NCI-H2029 treated with DMSO at 0.1 percent for 48 hours (cell line): ENCODE data around the gene KLF11.
A peak's percentile ranks its signal among the peaks of the same experiment; 100 is the strongest.

Experiments used
- DNase-seq: peaks from one replicate; lab custom pipeline; 2025; lab: John Stamatoyannopoulos, UW

The KLF11 gene

GRCh38 chr2:10064932-10065772 is 21.8 kb downstream of the KLF11 start:
- no peak for DNase-seq

- no peak for DNase-seq
Measured at GRCh38 chr2:10065773-10066055, 22.4 kb downstream of the KLF11 start.

GRCh38 chr2:10067330-10067729 is 24.0 kb downstream of the KLF11 start:
- DNase-seq: no peak

- DNase-seq: no peak
Measured at GRCh38 chr2:10067881-10068280, 24.5 kb downstream of the KLF11 start.

GRCh38 chr2:10071176-10071575 is 27.8 kb downstream of the KLF11 start:
- no peak for DNase-seq

GRCh38 chr2:10071595-10071994 is 28.2 kb downstream of the KLF11 start:
- DNase-seq: no peak

GRCh38 chr2:10072656-10073480 is 29.5 kb downstream of the KLF11 start:
- DNase-seq: peak; percentile 88

GRCh38 chr2:10073706-10074105 is 30.4 kb downstream of the KLF11 start:
- no peak for DNase-seq

- no peak for DNase-seq
Measured at GRCh38 chr2:10075101-10075500, 31.8 kb downstream of the KLF11 start.

- DNase-seq: no peak
Measured at GRCh38 chr2:10075571-10076209, 32.3 kb downstream of the KLF11 start.

GRCh38 chr2:10076511-10076910 is 33.2 kb downstream of the KLF11 start:
- DNase-seq: no peak

- no peak for DNase-seq
Measured at GRCh38 chr2:10076988-10077527, 33.7 kb downstream of the KLF11 start.

GRCh38 chr2:10078001-10078400 is 34.7 kb downstream of the KLF11 start:
- DNase-seq: no peak

- no peak for DNase-seq
Measured at GRCh38 chr2:10078704-10079265, 35.4 kb downstream of the KLF11 start.

- no peak for DNase-seq
Measured at GRCh38 chr2:10079266-10079869, 36.0 kb downstream of the KLF11 start.

- DNase-seq: no peak
Measured at GRCh38 chr2:10079870-10080535, 36.7 kb downstream of the KLF11 start, which contains the start of gene CYS1. Gene CYS1, minus strand, starts transcription at chr2:10080411. Its CDS starts 188 bp downstream, at chr2:10080223.

GRCh38 chr2:10080536-10081304 is 37.4 kb downstream of the KLF11 start:
- no peak for DNase-seq

GRCh38 chr2:10083046-10083445 is 39.7 kb downstream of the KLF11 start:
- DNase-seq: no peak

GRCh38 chr2:10083692-10084211 is 40.4 kb downstream of the KLF11 start:
- DNase-seq: peak; percentile 39

GRCh38 chr2:10084223-10084865 is 41.0 kb downstream of the KLF11 start:
- no peak for DNase-seq
